Psoas muscle (tissue), 8 donors: ENCODE results near the gene TYW1. TPM values are rescaled to one million over a fixed set of nuclear protein-coding genes. Genes with fewer than 3 reads are reported as not detected.
"Not testable (repeated sequence)": the region's sequence is repeated elsewhere in the genome, so short reads cannot be mapped to it uniquely, and the experiment has no call there.

ENCODE experiments used
- ATAC-seq, 4 donors: fragments of 200-7000 bp; cut with Tn5 transposase; one replicate each; pipeline ENCODE4 v1.9.1; 2020; ENCODE audit warnings: moderate library complexity in 3 of 4, mild to moderate bottlenecking in 2 of 4
- DNase-seq, 2 donors: peaks; one replicate each; pipeline ENCODE4 v3.0.0-alpha.2; 2020
- H3K27ac ChIP-seq: fragments of 200-600 bp; one replicate; pipeline ENCODE4 v1.8.0; 2022
- H3K27me3 ChIP-seq, 3 donors: fragments of 200-600 bp in 1 of 3; one replicate each; pipeline versions ENCODE4 v1.6.1 to v1.8.0; 2013 to 2022; ENCODE audit warnings: low read length in 2 of 3, mild to moderate bottlenecking in 2 of 3, moderate library complexity in 1 of 3; ENCODE audit not compliant: insufficient read depth in 3 of 3
- H3K36me3 ChIP-seq, 2 donors: fragments of 200-600 bp in 1 of 2; one replicate each; pipeline versions ENCODE4 v1.6.1 to v1.8.0; 2013 to 2022; ENCODE audit warnings: low read depth in 1 of 2, mild to moderate bottlenecking in 1 of 2, moderate library complexity in 1 of 2; ENCODE audit not compliant: insufficient read depth in 1 of 2
- H3K4me1 ChIP-seq: fragments of 200-600 bp; one replicate; pipeline ENCODE4 v1.8.0; 2022
- H3K4me3 ChIP-seq: fragments of 200-600 bp; one replicate; pipeline ENCODE4 v1.8.0; 2022; ENCODE audit warnings: mild to moderate bottlenecking
- H3K9me3 ChIP-seq: fragments of 200-600 bp; one replicate; pipeline ENCODE4 v1.8.0; 2022
- WGBS, 3 donors: extraction: QIAGEN DNeasy Blood & Tissue Kit; methylation state at CpG; one replicate each; pipeline versions ENCODE4 v1.1.6 to v1.1.7; 2013; 5-methylcytosine and 5-hydroxymethylcytosine counted together
- intact Hi-C, 2 donors: fragments of 100-400 bp; cut with DNase I; formaldehyde crosslinking; loops; one replicate each; pipeline versions ENCODE4 v1.11.0 to v1.14.2; 2022
- polyA plus RNA-seq, 3 donors: library from polyadenylated mRNA; stranded (reverse); fragments of 200-250 nt; gene quantifications; one replicate each; pipeline ENCODE4 v1.2.3, GENCODE V29; 2013
- total RNA-seq, 4 donors: library from RNA; stranded (reverse); fragmentation: NEBNext Ultra II Directional in 2 of 4; extraction: Animal tissue kit (Norgen Biotek cat#: 25700) in 2 of 4; gene quantifications; one replicate each; pipeline versions ENCODE4 v1.2.1 to v1.2.4, GENCODE V29; 2021 to 2023
- TF ChIP-seq, protein P1 (sequence below): fragments of 200-600 bp; IDR thresholded peaks from one replicate; pipeline ENCODE4 v1.8.0; 2022; ENCODE audit warnings: antibody characterized with exemption
- donor health status: healthy with polysubstance abuse.
- donor health status: DM: no; HTN: no; CAD: no; lungs with moderate emphysema.
- donor health status: Bipolar disorder and iron deficiency.
- donor health status: healthy.
- donor health status: DM: yes; HTN: yes; CAD: no.
- donor health status: DM: no; HTN: no; CAD: no.
- donor health status: DM: no; HTN: no; CAD: no.
- donor health status: DM: yes; HTN: yes; CAD: no.

The TYW1 gene
- total and polyA plus RNA-seq, 7 donors = 9.3 to 20.1 (median 10.7) TPM

DNA sequence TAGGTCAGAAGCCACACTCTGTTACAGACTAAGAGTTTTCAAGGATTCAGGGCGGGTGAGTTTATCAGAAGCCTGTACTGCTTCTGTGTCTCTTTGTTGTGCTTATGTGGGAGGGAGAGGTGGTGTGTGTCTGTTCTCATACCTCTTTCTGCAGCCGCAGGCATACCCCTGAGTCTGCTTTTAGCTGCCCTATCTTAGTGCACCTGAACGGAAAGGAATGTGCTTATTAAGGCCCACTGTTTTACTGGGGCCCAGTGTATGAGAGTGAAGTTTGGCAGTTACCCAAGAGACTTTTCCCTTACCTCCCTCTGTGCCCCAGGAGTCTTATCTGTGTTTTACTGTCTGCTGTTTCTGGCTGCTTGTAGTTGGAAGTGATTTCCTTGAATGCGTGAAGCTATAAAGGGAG lies 104.3 kb downstream of the TYW1 start:
- intact Hi-C loops = no loop called here
- no peaks in the 10 kb centered on the region for H3K4me1 ChIP-seq
- TF ChIP-seq, protein P1, sequence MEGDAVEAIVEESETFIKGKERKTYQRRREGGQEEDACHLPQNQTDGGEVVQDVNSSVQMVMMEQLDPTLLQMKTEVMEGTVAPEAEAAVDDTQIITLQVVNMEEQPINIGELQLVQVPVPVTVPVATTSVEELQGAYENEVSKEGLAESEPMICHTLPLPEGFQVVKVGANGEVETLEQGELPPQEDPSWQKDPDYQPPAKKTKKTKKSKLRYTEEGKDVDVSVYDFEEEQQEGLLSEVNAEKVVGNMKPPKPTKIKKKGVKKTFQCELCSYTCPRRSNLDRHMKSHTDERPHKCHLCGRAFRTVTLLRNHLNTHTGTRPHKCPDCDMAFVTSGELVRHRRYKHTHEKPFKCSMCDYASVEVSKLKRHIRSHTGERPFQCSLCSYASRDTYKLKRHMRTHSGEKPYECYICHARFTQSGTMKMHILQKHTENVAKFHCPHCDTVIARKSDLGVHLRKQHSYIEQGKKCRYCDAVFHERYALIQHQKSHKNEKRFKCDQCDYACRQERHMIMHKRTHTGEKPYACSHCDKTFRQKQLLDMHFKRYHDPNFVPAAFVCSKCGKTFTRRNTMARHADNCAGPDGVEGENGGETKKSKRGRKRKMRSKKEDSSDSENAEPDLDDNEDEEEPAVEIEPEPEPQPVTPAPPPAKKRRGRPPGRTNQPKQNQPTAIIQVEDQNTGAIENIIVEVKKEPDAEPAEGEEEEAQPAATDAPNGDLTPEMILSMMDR = no peak
- DNase-seq = no peak
- 94 to 96% (median 96%) methylated on average over 4 of the region's 4 CpGs for WGBS, 3 donors
- no peaks in the 10 kb centered on the region for H3K9me3 ChIP-seq
- H3K27me3 ChIP-seq = no peaks in the 10 kb centered on the region
- no peak overlapping the region for H3K27ac ChIP-seq
- no peak overlapping the region for H3K4me3 ChIP-seq
- ATAC-seq = no peak
- H3K36me3 ChIP-seq = peaks cover 0 to 24% of the 10 kb centered on the region in 2 donors

DNA sequence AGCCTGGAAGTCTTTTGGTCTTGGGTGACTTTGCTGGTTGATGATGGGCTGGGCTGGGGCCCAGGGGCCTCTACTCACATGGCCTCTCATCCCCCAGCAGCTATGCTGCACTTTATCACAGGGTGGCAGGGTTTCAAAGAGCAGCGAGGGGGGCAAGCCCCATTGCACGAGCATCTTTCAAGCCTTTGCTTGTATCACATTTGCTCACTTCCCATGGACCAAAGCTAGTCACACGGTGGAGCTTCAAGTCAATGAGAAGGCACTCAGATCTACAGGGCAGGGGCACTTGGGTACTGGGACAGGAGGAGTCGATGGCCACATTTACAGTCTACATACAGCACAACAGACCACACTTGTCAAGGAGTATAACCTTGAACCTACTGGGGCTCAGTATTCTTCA lies 108.3 kb downstream of the TYW1 start:
- H3K9me3 ChIP-seq, DNase-seq, H3K4me1 ChIP-seq, intact Hi-C loops, H3K4me3 ChIP-seq, H3K27me3 ChIP-seq, H3K27ac ChIP-seq, ATAC-seq: not testable (repeated sequence)
- peaks cover 0 to 14% of the 10 kb centered on the region in 2 donors for H3K36me3 ChIP-seq
- 80 to 81% (median 81%) methylated on average over 4 of the region's 4 CpGs for WGBS, 3 donors

DNA sequence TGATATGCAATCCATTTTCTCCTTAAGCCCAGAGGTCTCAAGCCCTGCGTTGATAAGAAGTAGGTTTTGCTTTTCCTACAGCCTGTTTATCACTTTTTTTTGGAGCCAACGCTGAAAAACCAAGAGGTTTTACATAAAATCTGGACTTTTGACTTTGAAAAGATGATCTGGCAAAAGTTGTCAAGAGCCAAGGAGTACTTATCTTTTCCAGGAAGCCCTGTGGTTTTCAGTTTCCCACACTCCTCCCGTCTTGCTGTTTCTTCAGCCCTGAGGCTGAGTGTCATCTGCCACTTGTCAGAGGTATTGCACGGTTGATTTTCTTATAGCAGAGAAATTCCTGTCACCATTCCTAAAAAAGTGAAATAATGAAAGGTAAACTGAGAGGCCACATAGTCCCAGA lies 108.7 kb downstream of the TYW1 start:
- Histone ChIP-seq H3K9me3 (no peaks in the 10 kb centered on the region), H3K27me3 (no peaks in the 10 kb centered on the region), H3K36me3 (peaks cover 0 to 14% of the 10 kb centered on the region in 2 donors), H3K4me1 (no peaks in the 10 kb centered on the region), H3K27ac (no peak overlapping the region), H3K4me3 (no peak overlapping the region)
- intact Hi-C loops = no loop called here
- DNase-seq (no peak), ATAC-seq (no peak)
- 67 to 76% (median 71%) methylated on average over 4 of the region's 4 CpGs for WGBS, 3 donors
- TF ChIP-seq, protein P1 = no peak

DNA sequence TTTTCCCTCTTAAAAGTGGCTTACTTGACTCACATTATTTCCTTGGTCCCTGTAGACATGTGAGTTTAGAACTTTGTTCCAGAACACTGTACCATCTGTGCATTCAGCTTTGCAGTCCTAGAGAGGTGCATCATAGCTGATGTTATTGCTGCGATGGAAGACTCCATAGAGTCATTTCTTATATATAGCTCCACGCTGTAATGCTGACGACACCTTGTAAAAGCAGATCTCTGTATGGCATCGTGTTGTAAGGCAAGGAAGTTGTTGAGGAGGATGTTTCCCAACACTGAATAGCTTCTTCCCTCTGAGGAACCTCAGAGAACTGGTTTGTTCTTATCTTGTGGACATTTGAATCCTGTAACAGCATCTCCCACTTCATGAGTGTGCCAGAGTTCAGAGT lies 109.6 kb downstream of the TYW1 start:
- H3K9me3 ChIP-seq, H3K27me3 ChIP-seq, H3K4me3 ChIP-seq, H3K4me1 ChIP-seq, DNase-seq, intact Hi-C loops, H3K36me3 ChIP-seq, H3K27ac ChIP-seq: not testable (repeated sequence)
- ATAC-seq = peak in 3 of 4 donors; percentile 28 to 89 (median 32)
- 78 to 83% (median 80%) methylated on average over 3 to 4 of the region's 4 CpGs for whole genome bisulfite sequencing, 3 donors

DNA sequence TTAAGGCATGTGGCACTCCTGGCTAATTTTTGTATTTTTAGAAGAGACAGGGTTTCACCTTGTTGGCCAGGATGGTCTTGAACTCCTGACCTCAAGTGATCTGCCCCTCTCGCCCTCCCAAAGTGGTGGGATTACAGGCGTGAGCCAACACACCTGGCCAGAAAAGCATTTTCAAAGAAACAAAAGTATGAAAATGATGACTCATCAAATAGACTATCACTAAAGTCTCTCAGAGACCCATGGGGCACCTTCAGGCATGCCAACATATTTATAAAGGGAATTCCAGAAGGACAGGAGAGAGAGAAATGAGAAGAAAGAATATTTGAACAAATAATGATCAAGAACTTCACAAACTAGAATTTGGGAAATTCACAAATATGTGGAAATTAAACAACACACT lies 114.7 kb downstream of the TYW1 start:
- ATAC-seq, H3K4me1 ChIP-seq, H3K27ac ChIP-seq, DNase-seq, H3K9me3 ChIP-seq, H3K4me3 ChIP-seq, H3K27me3 ChIP-seq, intact Hi-C loops, H3K36me3 ChIP-seq: not testable (repeated sequence)
- WGBS, 3 donors = 97 to 100% (median 99%) methylated on average over 2 of the region's 2 CpGs

DNA sequence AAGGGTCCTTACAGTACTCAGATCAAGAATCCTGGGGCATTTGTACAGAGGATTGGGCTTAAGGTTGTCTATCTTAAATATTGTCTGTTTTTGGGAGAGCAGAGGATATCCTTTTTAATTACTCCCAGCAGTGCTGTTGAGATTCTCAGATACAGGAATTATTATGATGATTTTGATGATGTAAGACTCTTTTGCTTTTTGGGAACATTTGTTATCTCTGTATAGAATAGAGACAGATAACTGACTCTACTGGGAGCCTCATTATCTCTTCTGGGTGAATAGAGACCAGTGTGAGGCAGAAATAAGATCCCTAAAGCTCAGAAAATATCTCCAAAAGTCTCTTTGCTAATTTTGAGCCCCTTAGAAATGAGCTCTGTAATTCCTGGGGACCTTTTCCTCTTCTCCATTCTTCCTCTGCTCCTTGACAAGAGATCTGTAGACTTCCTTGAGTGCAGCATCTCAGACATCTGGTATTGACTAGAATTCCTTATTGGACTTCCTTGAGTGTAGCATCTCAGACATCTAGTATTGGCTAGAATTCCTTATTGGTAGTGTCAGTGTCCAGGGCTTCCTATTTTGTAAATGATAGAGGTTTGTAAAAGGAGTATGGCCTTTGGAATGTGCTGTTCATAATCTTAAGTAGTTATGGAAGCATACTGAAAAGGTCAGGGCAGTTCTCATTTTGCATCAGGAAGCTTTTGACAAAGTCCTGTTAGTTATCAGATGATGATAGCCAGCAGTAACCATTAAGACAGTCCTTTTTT lies 118.0 kb downstream of the TYW1 start:
- H3K4me1 ChIP-seq, H3K27ac ChIP-seq, ATAC-seq, H3K27me3 ChIP-seq, DNase-seq, intact Hi-C loops, H3K4me3 ChIP-seq, H3K9me3 ChIP-seq: not testable (repeated sequence)
- H3K36me3 ChIP-seq = peaks cover 0 to 16% of the 10 kb centered on the region in 2 donors

DNA sequence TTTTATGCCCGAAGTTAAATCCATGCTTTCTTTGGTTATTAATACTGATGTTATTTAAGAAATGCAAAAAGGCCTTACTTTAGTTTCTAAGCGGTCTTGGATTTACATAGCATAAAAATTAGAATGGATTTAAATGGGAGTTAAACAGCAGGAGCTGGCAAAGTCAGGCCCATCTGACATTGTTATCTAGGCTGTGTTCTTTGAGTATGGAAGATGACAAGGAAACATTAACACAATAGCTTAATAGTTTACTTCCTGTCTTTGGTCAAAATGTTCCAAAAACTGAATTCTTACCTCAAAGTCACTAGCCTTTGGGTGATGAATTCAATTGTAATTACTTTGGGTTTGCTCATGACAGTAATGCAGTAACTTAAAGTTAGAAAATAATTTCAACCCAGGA lies 123.9 kb downstream of the TYW1 start:
- H3K4me3 ChIP-seq, ATAC-seq, H3K4me1 ChIP-seq, intact Hi-C loops, H3K27ac ChIP-seq, H3K27me3 ChIP-seq, H3K9me3 ChIP-seq, DNase-seq: not testable (repeated sequence)
- peaks cover 0 to 25% of the 10 kb centered on the region in 2 donors for H3K36me3 ChIP-seq
- WGBS, 3 donors = 79 to 83% (median 82%) methylated on average over 2 of the region's 2 CpGs

DNA sequence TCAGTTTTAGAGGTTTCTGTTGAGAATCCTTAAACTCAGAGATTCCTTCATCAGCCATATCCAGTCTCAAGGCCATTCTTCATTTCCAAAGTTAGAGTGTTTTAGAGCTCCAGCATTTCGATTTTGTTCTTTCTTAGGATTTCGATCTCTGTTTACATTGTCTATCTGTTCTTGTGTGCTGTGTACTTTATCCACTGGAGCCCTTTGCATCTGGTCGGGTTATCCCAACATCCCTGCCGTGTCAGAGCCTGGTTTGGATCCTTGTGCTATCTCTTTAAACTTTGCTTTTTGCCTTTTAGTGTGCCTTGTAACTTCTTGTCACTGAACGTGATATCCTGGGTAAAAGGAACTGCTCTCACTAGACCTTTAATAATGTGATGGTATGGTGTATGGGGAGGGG lies 131.6 kb downstream of the TYW1 start:
- H3K36me3 ChIP-seq, DNase-seq, H3K27ac ChIP-seq, H3K4me3 ChIP-seq, H3K4me1 ChIP-seq, H3K9me3 ChIP-seq, ATAC-seq, intact Hi-C loops, H3K27me3 ChIP-seq: not testable (repeated sequence)
- 91 to 93% (median 92%) methylated on average over 5 of the region's 5 CpGs for WGBS, 3 donors

DNA sequence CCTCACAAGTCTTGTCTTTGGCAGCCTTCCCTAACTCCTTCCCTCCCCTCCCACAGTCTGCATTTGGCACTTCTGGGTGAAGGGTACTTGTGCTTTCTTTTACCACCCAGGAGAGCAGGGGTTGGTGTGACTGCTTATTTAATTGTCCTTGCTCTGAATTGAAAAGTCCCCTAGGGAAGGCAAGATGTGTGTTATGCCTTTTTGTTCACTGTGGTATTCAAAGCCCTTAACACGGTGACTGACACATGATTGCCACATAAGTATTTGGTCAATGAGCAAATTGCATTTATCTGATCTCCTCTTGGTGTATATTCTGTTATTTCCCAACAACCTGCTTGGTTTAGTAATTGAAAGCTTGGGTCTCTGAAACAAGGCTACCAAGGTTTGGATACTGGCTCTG lies 134.1 kb downstream of the TYW1 start:
- H3K36me3 ChIP-seq, H3K27me3 ChIP-seq, DNase-seq, H3K4me3 ChIP-seq, H3K27ac ChIP-seq, H3K9me3 ChIP-seq, ATAC-seq, H3K4me1 ChIP-seq, intact Hi-C loops: not testable (repeated sequence)
- 83 to 87% (median 84%) methylated on average over 1 of the region's 1 CpG for WGBS, 3 donors

DNA sequence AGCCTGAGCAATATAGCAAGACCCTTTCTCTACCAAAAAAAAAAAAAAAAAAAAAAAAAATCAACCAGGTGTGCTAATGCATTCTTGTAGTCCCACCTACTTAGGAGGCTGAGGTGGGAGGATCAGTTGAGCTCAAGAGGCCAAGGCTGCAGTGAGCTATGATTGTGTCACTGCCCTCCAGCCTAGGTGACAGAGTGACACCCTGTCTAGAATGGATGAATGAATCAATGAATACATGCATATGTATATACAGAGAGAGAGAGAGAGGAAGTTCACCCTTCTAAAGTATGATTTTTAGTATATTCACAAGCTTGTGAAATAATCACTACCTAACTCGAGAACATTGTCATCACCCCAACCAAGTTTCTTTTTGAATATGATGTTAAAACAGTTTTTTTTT lies 138.3 kb downstream of the TYW1 start:
- H3K9me3 ChIP-seq, intact Hi-C loops, H3K36me3 ChIP-seq, H3K27ac ChIP-seq, ATAC-seq, H3K27me3 ChIP-seq, H3K4me1 ChIP-seq, H3K4me3 ChIP-seq, DNase-seq: not testable (repeated sequence)
- 93 to 96% (median 94%) methylated on average over 1 of the region's 1 CpG for WGBS, 3 donors
